ENCODE data around the gene PZP.

Gene PZP

DNA sequence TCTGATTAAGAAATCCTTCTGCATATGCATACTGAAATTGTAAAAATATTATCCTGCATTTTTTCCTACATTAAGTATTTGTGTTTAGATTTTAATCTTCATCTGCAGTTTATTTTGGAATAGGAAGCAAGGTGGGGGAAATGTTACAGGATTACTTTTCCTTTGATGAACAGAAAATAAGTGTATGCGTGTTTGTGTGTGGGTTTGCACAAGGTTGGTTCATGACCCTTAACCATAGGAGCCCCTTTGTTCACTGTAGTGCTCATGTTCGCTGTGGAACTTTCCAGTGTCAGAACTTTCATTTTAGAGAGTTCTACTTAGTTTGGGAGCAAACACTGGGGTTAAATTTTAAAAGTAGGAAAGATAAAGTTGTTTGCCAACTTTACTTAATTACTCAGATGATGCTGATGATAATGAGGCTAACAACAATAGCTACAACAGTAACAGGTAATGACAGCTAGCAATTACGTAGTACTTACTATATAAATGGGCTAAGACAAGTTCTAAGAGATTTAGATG is 86.0 kb downstream of the PZP start:
- DNase-seq, result no peak

DNA sequence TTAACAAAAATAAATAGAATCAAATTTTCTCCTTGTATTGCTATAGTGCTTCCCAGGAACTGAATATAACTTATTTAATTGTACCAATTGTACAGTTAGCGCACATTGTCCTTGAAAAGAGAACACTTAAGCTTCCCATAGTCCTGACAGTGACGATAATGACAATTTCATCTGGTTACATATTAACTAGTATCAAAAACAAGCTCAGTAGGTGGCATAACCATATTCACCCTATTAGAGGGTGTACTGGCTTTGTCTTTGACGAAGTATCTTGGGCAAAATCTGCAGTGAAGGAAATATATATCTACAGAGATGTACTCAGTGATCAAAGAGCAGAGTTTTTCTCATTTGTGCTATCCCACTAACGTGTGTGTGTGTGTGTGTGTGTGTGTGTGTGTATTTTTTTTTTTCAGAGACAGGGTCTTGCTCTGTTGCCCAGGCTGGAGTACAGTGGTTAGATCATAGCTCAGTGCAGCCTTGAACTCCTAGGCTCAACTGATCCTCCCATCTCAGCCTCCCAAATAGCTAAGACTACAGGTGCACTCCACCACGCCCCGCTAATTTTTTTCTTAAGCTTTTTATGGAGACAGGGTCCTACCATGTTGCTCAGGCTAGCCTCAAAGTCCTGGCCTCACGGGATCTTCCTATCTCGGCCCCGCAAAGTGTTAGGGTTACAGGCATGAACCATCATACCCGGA is 87.6 kb downstream of the PZP start:
- no peak for DNase-seq

DNA sequence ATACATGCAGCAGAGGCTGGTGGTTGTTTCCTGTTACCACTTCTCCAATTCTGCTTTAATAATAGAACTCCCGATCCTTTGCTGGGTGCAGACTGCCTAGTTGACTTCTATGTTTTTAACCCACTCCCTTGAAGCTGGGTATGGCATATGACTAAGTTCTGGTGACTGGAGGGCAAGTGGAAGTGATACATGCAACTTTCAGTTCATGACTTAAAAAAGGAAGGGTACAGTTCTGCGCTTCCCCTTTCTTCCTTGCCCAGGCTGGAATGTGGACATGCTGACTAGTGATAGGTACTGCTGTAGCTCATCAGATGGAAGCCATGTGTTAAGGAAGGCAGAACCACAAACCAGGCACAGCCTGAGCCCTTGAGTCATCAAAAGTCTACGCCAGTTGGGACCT is 90.0 kb downstream of the PZP start:
- peak; percentile 27 to 68 for DNase-seq

DNA sequence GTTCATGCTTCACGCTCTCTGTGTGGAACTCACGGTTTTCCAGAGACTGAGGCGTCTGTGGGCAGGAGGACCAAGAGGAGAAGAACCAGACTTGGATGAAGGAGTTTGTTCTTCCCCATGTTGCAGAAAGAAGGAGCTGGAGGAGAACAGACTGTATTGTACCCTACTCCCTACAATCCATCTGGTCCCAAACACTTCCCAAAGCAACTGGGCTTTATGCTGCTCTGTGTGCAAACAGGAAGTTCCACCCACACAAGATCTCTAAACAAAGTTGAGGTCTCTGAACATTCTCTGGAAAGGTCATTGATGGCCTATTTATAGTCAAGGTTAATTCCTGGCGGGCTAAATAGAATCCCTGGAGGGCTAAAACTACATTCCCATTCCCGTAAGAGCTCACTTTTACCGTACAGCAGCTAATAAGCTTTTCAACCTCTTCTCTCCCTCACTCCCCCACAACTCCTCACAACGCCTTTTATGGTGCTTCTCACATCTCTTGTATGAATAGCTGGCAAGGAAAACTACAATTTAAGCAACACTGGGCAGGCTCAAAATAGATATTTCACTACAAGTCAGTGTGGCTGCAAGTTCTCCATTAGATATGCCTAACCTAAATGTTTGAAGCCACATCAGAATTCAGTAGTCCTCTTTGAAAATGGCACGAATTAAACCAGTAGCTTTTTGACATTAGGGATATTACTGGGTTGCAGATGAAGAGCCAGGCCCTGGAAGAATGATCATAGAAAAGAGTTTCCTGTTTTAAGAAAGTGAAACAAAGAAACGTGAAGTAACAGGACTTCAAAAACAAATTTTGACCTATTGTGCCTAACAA is 92.2 kb downstream of the PZP start, which contains the start of gene A2M:
A2M (minus strand) TSS at position 189 of the 829 bp plus-strand sequence; CDS start at position 119, 70 bp downstream.
- no peak for DNase-seq

DNA sequence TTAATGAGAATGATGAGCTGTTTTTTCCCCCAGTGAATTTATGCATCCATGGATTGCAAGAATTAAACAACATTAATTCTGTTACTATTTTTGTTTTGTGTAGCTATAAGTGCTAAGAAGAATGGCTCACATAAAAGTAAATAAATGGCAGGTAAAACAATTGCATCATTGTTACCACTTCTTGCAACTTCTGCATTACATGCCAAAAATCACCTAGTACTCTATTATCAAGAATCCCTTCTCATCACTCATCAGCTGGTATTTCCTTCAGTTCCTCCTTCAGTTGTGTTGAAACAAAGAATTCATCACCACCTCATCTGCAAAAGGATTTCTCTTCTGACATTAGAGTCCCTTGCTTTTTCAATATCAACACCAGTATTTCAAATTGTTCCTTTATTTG is 93.2 kb downstream of the PZP start:
- DNase-seq, result no peak

DNA sequence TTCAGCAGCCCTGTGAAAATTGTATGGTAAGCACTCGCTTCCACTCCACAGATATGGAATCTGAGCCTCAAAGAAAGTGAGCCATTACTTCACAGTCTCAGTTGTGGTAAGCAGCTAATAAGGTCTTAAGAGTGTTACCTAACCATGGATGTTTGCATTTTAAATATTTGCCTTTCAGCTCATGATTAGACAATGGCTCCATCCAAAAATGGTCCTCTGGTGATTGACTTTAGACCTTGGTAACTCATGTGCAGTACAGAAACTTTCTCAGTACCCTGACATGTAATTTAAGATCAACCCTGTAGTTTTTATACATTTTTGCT is 94.2 kb downstream of the PZP start:
- DNase-seq, result no peak

DNA sequence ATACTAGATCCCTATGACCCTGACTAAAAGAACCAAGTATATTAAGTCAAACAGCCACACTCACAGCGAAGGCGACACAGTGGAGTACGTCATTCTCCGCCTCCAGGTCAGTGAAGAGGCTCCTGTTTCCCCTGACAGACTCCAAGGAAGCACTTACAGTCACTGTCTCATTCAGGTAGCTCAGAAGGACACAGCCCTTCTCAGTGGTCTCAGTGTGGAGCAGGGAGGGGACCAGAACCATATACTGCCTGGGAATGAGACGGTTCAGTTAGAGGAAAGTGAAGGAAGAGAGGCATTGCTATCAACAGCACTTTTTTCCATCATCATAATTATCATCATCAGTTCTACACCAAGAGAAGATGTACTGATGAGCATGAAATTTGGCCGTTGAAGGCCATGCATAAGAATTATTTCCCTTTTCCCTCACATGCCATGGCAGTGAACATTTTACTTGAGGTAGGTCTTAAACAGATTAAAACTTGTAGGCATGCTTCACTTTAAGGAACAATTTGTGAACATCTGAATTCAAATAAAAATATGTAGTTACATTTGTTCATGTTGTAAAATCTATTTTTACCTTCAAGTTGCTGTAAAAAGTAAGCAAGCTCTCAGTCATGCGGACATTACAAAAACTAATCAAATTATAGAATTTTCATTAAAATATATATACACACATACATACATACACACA is 94.8 kb downstream of the PZP start:
- DNase-seq, result no peak

DNA sequence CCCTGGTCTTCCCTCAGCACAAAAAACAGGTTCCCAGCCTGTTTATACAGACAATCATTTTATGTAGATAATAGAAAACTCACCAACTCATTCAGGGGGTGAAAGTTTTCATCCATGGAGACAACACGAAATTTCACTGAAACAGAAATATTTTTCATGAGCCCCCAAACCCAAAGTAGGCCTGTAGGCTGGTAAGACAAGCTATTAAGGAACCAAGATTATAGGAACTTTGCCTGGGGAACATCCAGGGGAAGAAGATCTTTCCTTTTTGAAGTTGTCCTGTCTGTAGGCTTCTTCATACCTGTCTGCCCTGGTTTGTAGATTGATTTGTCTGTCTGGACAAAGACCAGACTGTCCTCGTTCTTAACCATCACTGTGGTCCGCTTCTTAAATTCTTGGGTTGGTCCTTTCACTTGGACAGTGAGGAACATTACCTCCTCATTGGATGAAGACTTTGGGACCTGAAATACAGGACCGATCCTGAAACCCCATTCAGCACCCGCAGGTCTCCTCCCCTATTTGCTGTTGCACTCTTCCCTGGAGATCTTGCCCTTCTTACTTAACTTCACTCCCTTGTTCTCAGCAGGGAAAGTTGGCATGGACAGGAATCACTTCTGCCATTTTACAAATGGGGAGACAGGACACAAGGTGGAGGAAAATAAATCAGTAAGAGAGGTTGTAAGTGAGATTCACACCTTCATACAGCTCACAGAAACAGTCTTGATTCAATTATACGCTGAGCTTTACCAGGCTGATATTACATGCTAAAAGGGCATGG is 95.9 kb downstream of the PZP start:
- no peak for DNase-seq

DNA sequence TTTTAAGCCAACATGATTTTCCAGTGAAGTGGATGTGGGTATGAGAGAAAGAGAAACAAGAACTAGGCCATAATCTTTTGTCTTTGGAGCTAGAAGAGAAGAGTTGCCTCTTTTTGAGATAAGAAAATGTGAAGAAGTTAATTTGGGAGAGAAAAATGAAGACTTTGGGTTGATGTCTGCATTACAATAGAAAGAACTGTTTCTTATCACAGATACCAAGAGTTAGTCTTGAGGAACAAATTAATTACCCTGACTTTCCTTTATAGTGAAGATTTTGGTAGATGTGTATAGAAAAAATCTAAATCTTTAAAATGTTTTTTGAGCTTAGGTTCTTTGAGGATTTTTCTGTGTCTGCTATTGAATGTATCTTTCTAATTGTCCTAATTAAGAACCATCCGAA is 96.7 kb downstream of the PZP start:
- DNase-seq, result no peak

DNA sequence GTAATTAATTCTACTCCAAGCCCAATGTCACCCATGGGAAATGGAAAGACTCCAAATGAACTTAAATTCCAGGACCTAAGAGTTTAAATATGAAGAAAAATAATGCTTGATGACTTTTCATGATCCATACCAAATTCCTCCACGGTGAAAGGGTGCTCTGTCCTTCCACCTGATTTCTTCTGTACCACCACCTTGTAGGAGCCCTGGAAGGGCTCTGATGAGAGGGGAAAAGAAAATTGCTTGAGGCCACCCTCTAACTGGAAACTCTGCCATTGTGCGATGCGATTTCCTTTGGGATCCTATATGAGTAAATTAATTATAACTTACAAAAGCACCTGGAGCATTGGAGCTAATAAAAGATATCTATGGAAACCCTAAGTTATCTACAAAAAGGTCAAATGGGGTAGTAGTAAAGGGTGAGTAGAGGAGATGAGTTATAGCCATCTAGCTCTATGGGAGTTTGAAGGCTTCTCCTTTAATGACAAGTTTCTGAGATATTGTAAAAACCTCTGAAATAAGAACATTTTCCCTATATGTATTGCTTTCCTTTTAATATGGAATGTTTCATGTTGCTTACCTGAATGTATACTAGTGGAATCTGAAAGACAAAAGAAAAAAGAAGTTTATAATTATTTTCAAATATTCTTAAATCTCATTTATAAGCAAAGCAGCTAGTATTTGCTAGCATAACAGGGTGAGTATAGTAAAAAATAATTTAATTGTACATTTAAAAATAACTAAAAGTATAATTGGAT is 98.3 kb downstream of the PZP start:
- no peak for DNase-seq

DNA sequence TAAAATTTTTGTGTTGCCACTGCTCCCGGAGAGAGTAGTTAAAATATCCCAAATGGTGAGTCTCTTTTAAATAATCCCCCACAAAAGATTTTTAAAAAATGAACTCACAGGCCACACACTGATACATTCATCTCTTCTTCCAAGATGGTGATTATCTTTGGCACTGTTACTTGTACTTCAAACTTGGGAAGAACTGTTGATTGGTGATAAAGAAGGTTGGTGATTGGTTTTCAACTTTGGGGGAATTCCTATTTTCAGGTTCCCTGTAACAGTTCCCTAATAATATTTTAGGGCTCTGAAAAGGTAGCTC is 99.0 kb downstream of the PZP start:
- DNase-seq, result no peak

DNA sequence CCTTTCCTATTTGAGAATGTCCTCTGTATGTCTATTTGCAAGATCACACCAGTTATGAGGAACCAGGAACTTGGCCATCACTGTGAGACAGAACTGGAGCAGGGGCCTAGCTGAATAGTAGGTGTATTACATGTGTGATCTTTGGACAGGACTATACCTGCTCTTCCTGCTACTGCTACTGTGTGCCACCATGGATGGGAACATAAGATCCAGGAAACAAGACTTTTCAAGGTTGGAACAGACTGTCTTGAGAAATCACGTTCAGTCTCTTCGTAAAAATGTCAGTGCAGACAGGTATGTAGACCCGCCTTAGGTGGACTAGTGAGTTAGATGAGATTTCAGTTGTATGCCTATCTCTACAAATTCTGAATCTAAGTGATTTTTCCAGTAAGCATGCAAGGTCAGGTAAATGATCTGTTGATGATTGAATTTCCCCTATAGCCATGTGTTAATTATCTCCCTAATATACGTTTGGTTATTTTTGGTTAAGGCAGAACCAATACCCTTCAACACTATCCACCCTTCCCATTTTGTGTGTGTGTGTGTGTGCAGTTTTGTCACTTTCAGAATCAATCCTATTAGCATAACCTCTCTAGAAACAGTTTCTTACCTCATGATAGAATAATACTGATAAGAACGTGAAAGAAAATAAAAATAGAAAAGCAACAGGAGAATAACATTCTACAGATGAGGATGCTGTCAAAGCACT is 99.5 kb downstream of the PZP start:
- no peak for DNase-seq

DNA sequence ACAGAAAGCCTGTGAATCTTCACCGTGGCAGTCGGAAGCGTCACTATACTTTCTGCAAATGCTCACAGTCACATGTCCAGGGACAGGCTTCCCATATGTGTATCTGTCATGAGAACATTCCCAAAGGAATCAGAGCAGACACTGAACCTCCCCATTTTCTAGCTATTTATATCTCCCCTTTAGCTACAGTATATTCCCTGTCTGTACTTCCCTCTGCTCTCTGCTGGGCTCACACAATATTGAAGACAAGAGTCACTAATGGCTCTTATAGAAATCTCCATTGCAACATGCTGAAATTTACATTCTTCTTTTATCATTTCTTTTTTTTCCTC is 100.7 kb downstream of the PZP start:
- DNase-seq, result no peak

DNA sequence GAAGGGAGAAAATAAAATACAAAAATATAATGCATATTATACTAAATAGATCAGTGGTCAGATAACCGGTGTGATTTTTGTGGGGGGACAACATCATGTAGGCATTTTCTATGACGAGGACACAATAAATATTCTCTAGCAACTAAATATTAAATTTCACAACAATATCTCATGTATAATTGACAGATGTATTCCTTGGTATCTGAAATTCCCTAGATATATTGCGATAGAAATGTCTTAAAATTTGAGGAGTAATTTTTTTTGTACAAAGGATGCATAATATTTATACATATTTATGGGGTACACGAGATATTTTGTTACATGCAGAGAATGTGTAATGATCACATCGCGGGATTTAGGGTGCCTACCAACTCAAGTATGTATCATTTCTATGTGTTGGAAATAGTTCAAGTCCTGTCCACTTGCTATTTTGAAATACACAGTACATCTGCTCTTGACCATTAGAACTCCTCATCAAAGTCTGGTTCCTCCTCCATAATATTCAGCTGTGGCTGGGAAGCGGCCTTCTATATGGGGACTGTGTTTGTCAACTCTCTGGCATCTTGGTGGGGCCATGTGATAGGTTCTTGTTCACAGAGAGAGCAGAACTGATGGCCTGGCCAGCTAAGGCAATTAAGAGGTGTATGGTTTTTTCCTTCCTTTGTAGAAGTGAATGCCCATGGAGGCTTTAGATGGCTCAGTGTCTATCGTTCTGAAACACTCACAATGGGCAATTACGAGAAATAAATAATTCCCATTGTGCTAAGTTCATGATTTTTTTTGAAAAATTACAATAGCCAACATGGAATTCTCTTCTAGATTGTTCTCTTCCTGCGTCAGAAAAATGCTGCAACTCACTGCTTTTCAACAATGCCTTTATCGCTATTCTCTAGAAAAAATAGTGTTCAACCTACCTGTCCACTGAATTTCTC is 101.3 kb downstream of the PZP start:
- no peak for DNase-seq

DNA sequence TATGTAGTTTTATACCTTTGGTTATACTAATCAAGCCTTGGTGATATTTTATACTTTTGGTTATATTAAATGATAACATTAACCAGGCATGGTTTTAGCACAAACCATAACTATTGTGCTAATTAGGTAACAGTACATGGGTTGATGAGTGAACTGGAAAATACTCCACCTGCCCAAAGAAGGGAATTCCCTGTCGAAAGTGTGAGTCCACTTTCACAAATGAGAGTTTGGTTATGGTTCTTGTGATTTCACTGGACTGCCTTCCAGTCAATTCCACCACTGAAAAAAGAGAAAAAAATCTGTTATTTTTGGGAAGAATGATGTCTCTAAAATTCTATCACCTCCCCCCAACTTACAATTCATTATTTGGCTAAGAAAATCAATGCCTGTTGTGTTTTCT is 102.1 kb downstream of the PZP start:
- no peak for DNase-seq

DNA sequence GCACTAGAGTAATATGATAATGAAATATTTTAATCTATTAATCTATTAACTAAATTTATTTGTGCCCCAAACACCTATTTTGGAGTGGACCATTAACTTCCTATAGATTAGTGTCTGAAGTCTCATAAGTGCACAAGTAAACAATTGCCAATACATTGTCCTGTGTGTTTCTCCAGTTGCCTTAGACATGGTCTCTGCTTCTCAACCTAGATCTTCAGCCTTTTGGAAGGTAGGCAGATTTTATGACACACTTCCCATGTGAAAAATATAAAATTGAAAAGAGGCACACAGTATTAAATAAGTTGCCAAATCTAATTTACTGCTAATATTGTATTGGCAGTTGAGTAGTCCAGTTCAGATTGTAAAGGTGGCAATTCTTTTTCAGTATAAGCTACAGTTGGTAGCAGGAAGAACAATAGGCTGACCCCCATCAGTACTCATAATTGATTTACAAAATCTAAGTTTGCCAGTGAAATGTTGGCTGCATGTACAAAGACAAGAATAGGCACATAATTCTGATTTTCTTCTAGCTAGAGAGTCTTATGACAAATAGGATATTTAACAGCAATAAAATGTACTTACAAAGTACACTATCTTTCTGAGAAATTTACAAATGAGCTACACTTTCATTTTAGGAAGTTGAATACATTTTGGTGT is 103.3 kb downstream of the PZP start:
- no peak for DNase-seq

DNA sequence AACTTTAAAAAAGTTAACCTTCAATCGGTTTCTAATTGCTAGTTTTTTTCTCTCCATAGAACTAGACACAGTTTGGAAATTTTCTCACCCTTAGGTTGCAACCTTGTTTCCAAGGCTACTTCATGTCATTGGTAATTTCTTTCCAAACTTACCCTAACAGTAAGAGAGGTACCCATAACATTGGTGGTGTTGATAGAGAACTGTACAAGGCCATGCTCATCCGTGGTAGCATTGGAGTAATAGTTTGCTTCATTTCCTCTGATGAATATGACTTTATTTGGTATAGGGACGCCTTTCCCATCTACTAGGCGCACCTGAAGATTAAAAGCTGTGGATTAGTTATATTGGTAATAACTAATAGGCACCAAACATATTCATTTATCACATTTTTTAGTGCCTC is 104.1 kb downstream of the PZP start:
- DNase-seq, result no peak

DNA sequence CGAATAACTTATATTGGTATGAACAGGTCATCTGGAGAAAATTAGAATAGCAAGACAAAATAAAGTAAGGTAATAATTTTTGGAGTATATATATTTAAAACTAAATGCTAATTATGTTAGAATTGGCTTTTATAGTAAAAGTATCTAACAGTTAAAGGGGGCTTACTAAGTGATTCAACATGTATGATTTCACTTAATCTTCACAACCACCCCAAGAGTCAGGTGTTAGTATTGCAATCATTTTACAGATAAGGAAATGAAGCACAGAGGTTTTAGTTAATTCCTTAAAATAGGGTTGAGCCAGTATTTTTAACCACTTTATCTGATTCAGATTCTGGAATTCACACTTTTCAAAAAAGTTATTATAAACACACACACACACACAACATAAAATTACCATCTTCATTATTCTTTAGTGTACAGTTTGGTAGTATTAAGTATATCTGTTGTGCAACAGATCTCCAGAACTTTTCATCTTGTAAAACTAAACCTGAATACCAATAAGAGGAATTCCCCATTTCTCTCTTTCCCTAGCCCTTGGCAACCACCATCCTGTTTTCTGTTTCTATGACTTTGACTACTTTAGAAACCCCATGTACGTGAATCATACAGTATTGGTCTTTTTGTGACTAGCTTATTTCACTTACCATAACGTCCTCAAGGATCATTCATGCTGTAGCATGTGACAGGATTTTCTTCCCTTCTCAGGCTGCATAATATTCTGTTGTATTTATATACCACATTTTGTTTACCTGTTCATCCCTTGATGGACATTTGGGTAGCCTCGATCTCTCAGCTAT is 104.9 kb downstream of the PZP start:
- no peak for DNase-seq

DNA sequence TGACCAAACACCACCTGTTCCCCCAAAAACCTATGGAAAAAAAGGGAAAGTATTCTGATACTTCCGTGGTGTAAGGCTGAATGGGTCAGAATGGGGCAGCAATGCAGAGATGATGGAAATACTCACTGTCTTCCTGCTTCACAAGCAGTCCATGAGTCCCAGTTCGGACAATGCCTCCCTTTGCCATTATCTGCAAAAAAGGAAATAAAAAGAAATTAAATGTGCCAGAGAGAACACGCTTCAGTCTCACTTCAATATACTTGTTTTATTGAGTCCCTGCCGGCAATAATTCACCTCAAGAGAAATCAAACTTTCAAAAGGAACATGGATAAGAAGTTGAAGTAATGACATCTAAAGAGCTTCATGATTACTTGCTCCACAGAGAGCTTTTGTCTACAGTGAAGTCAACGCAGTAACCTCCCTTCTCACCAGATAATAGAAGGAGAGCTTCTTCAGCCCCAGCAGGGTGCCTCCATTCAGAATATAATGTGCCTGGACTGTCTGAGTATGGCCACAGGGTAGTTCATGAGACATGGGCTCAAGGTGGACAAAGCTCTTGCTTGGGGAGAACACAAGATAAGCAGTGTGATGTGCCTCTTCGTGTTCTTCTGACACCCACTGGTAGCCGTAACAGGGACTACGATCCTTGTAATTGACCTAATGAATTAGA is 107.0 kb downstream of the PZP start:
- no peak for DNase-seq

Data from CD4-positive, alpha-beta T cell treated with Interferon alpha-2 for 1 hour (primary cell).